HCT116 (cell line): Measurements from ENCODE around the gene ATP8A2. TPM values are rescaled to one million over a fixed set of nuclear protein-coding genes. Genes with fewer than 3 reads are reported as not detected.

ENCODE experiments used
- ATAC-seq: fragments of 200-7000 bp; cut with Tn5 transposase; 2 replicates; pipeline ENCODE4 v1.9.1; 2020; ENCODE audit warnings: mild to moderate bottlenecking, moderate library complexity
- BruUV-seq: library from RNA; stranded (reverse); fragments of 400-500 nt; replicated peaks from 2 replicates; lab custom pipeline; 2021; lab: Mats Ljungman, UMichigan
- CTCF ChIA-PET: fragments of 300-600 bp; sonication (Branson Sonifier 250); formaldehyde crosslinking; loops from one replicate; lab custom pipeline; 2021; ENCODE audit warnings: antibody characterized with exemption; lab: Charles Lee
- POLR2A ChIA-PET: fragments of 300-600, 350-600 bp; sonication (Branson Sonifier 250); formaldehyde crosslinking; loops from one replicate; lab custom pipeline; 2021; ENCODE audit warnings: antibody characterized with exemption; lab: Charles Lee
- RAD21 ChIA-PET, 2 experiments: fragments of 300-600 bp; sonication (Branson Sonifier 250); formaldehyde crosslinking; loops; one replicate each; lab custom pipeline; 2023; ENCODE audit warnings: low total read pairs in 2 of 2; ENCODE audit not compliant: uncharacterized antibody in 2 of 2, unreplicated experiment in 2 of 2, low non-redundant PET in 1 of 2; lab: Charles Lee
- DNase-seq: peaks from one replicate; pipeline ENCODE4 v3.0.0-alpha.2; 2010; ENCODE audit warnings: low read depth, low spot score
- H2AFZ ChIP-seq: fragments of 200-600 bp; shearing (Covaris generic), sonication (generic); 2 replicates; pipeline ENCODE4 v1.6.1; 2017; ENCODE audit warnings: low read depth, mixed run types, mixed read lengths, antibody characterized with exemption, low read length; ENCODE audit not compliant: poor library complexity, severe bottlenecking
- H3K27ac ChIP-seq: 2 replicates; pipeline ENCODE4 v1.5.1; 2012; ENCODE audit warnings: low read depth, low read length
- H3K27me3 ChIP-seq: fragments of 200-600 bp; sonication (generic); 2 replicates; pipeline ENCODE4 v1.6.1; 2016; ENCODE audit warnings: mixed run types, low read length, mixed read lengths; ENCODE audit not compliant: insufficient read depth
- H3K36me3 ChIP-seq, 2 experiments: fragments of 200-500 bp in 1 of 2; fragments of 200-600 bp in 1 of 2; sonication (Bioruptor generic) in 1 of 2; sonication (generic) in 1 of 2; 2 replicates each; pipeline versions ENCODE4 v1.5.1 to v1.6.1; 2014 to 2016; ENCODE audit warnings: low read length in 2 of 2, inconsistent platforms in 1 of 2, mixed read lengths in 1 of 2, mixed run types in 1 of 2; ENCODE audit not compliant: insufficient read depth in 2 of 2, control insufficient read depth in 1 of 2
- H3K4me1 ChIP-seq, 2 experiments: fragments of 200-600 bp in 1 of 2; sonication (generic) in 1 of 2; 2 replicates each; pipeline versions ENCODE4 v1.5.1 to v1.6.1; 2012 to 2017; ENCODE audit warnings: low read length in 2 of 2, inconsistent platforms in 1 of 2, mild to moderate bottlenecking in 1 of 2, mixed read lengths in 1 of 2, mixed run types in 1 of 2, moderate library complexity in 1 of 2; ENCODE audit not compliant: insufficient read depth in 2 of 2, control insufficient read depth in 1 of 2
- H3K4me2 ChIP-seq: fragments of 200-600 bp; sonication (generic); 2 replicates; pipeline ENCODE4 v1.6.1; 2017; ENCODE audit warnings: mixed run types, low read length, mixed read lengths
- H3K4me3 ChIP-seq, 2 experiments: fragments of 200-600 bp in 1 of 2; sonication (generic) in 1 of 2; replicated peaks in 1 of 2; 2 replicates each; pipeline ENCODE4 v1.5.1; 2011 to 2016; ENCODE audit warnings: low read length in 2 of 2, control low read depth in 1 of 2, low read depth in 1 of 2, mild to moderate bottlenecking in 1 of 2, mixed read lengths in 1 of 2, mixed run types in 1 of 2
- H3K79me2 ChIP-seq: fragments of 200-600 bp; sonication (generic); 2 replicates; pipeline ENCODE4 v1.6.1; 2017; ENCODE audit warnings: mild to moderate bottlenecking, mixed run types, low read length, moderate library complexity, mixed read lengths; ENCODE audit not compliant: insufficient read depth
- H3K9ac ChIP-seq: fragments of 200-600 bp; sonication (generic); 2 replicates; pipeline ENCODE4 v1.6.1; 2016; ENCODE audit warnings: low read length, mixed read lengths
- H3K9me2 ChIP-seq: fragments of 200-600 bp; sonication (generic), shearing (Covaris generic); 2 replicates; pipeline ENCODE4 v1.6.1; 2017; ENCODE audit warnings: mixed run types, mild to moderate bottlenecking, moderate library complexity; ENCODE audit not compliant: insufficient read depth
- H3K9me3 ChIP-seq, 2 experiments: fragments of 200-500 bp in 1 of 2; fragments of 200-600 bp in 1 of 2; sonication (Bioruptor generic) in 1 of 2; sonication (generic) in 1 of 2; 2 replicates each; pipeline ENCODE4 v1.6.1; 2014 to 2017; ENCODE audit warnings: low read length in 2 of 2, mixed read lengths in 2 of 2, inconsistent platforms in 1 of 2, low read depth in 1 of 2, mild to moderate bottlenecking in 1 of 2, mixed run types in 1 of 2, moderate library complexity in 1 of 2; ENCODE audit not compliant: control insufficient read depth in 1 of 2, insufficient read depth in 1 of 2
- H4K20me1 ChIP-seq: fragments of 200-600 bp; sonication (generic), shearing (Covaris generic); 2 replicates; pipeline ENCODE4 v1.6.1; 2017; ENCODE audit warnings: mixed run types, mild to moderate bottlenecking, moderate library complexity; ENCODE audit not compliant: insufficient read depth
- CEBPB ChIP-seq: IDR thresholded peaks from 2 replicates; pipeline ENCODE4 v1.6.1; 2012; ENCODE audit warnings: low read depth
- ELF1 ChIP-seq: IDR thresholded peaks from 2 replicates; pipeline ENCODE4 v1.6.1; 2012; ENCODE audit warnings: low read depth, borderline replicate concordance
- JUND ChIP-seq: IDR thresholded peaks from 2 replicates; pipeline ENCODE4 v1.6.1; 2012
- SP1 ChIP-seq: IDR thresholded peaks from 2 replicates; pipeline ENCODE4 v1.6.1; 2012; ENCODE audit warnings: low read depth
- ZNF274 ChIP-seq: fragments of 200-500 bp; sonication (Bioruptor generic); IDR thresholded peaks from 2 replicates; pipeline ENCODE4 v1.6.1; 2014; ENCODE audit warnings: mild to moderate bottlenecking, low read depth, low read length, inconsistent platforms
- intact Hi-C: fragments of 100-400 bp; cut with micrococcal nuclease; formaldehyde crosslinking; loops from 2 replicates; pipeline ENCODE4 v1.10.0; 2022
- total RNA-seq: library from RNA; stranded (reverse); gene quantifications from one replicate; pipeline ENCODE4 v1.2.1, GENCODE V29; 2021; ENCODE audit not compliant: unreplicated experiment

The ATP8A2 gene
- total RNA-seq, 1 experiment from 2014 or later, result not detected

- Histone ChIP-seq H3K27me3 (peaks cover 62% of the 10 kb centered on the region), H3K4me2 (no peak overlapping the region), H4K20me1 (no peaks in the 10 kb centered on the region), H3K9me2 (no peaks in the 10 kb centered on the region), H3K36me3 (no peaks in the 10 kb centered on the region), H3K4me1 (no peaks in the 10 kb centered on the region), H3K4me3 (no peak overlapping the region), H3K9me3 (no peaks in the 10 kb centered on the region), H3K9ac (no peak overlapping the region), H3K79me2 (no peaks in the 10 kb centered on the region), H3K27ac (no peak overlapping the region), H2AFZ (no peak overlapping the region)
- ChIA-PET RAD21 (no interaction called here), CTCF (no interaction called here), POLR2A (no interaction called here)
- no peak for TF ChIP-seq JUND
- TF ChIP-seq ELF1, result no peak
- TF ChIP-seq SP1, result no peak
- DNase-seq (no peak), ATAC-seq (no peak)
- intact Hi-C loops, result no loop called here
- no TSS peak for BruUV-seq
These were observed 83.4 kb downstream of the ATP8A2 start for GRCh38 chr13:25455146-25455545.

GRCh38 chr13:25457566-25457965 lies 85.8 kb downstream of the ATP8A2 start:
- H3K9ac ChIP-seq, result no peak overlapping the region
- H3K27ac ChIP-seq, result no peak overlapping the region
- TF ChIP-seq CEBPB (no peak), ZNF274 (no peak)
- intact Hi-C loops, result no loop called here
- no peak for DNase-seq
- no peak for ATAC-seq
- no peak overlapping the region for H2AFZ ChIP-seq
- no peaks in the 10 kb centered on the region for H3K9me2 ChIP-seq
- CTCF ChIA-PET, result no interaction called here
- no peaks in the 10 kb centered on the region for H3K79me2 ChIP-seq
- H4K20me1 ChIP-seq, result no peaks in the 10 kb centered on the region
- no peak overlapping the region for H3K4me2 ChIP-seq
- H3K9me3 ChIP-seq, result no peaks in the 10 kb centered on the region
- H3K4me1 ChIP-seq, result 0 out of 4 replicates have a peak, but pooled peaks cover 0 to 4% of the 10 kb centered on the region in 2 experiments
- POLR2A ChIA-PET, result no interaction called here
- peaks cover 56% of the 10 kb centered on the region for H3K27me3 ChIP-seq
- RAD21 ChIA-PET, result no interaction called here
- H3K36me3 ChIP-seq, result no peaks in the 10 kb centered on the region
- no peak overlapping the region for H3K4me3 ChIP-seq
- BruUV-seq, result no TSS peak
